Stimulated activated CD4-positive, alpha-beta T cell treated with anti-CD3 and anti-CD28 coated beads, Interleukin-12 subunit alpha, Interleukin-12 subunit beta, amount 100 ng/mL, for 4 hours (primary cell): ENCODE measurements around the gene AMN1.
A peak's percentile ranks its signal among the peaks of the same experiment; 100 is the strongest.
"Not testable (repeated sequence)": the region's sequence is repeated elsewhere in the genome, so short reads cannot be mapped to it uniquely, and the experiment has no call there.

ENCODE experiments used
- DNase-seq: peaks from one replicate; pipeline ENCODE4 v3.0.0-alpha.2; 2020

The AMN1 gene

DNA sequence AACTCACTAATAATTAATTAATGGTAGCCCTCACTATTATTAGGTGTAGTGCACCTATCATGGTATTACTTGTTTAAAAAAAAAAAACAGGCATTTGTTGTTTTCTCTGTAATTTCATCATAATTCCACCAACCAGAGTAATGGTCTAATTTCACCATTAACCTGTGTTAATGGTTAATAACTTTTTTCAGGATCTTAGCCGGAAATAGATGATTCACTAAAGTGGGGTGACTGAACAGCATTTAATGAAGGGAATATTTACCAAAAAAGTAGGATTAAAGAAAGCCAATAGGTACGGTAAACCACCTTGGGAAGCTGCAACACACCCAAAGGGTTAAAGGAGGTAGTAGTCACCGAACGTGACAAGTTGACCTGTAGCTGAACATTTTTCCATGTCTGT, 56.3 kb downstream of the AMN1 start:
- no peak for DNase-seq

DNA sequence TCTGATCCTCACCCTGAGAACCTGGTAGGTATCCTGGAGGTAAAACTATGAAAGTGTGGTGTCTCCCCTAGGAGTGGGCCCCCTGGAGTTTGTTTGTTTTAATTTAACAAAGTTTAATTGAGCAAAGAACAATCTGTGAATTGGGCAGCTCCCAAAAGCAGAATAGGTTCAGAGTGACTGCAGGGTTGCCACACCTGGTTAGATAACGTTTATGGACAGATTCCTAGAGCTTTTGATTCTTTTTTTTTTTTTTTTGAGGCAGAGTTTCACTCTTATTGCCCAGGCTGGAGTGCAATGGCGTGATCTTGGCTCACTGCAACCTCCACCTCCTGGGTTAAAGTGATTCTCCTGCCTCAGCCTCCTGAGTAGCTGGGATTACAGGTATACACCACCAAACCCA, 59.2 kb downstream of the AMN1 start:
- not testable (repeated sequence) for DNase-seq

DNA sequence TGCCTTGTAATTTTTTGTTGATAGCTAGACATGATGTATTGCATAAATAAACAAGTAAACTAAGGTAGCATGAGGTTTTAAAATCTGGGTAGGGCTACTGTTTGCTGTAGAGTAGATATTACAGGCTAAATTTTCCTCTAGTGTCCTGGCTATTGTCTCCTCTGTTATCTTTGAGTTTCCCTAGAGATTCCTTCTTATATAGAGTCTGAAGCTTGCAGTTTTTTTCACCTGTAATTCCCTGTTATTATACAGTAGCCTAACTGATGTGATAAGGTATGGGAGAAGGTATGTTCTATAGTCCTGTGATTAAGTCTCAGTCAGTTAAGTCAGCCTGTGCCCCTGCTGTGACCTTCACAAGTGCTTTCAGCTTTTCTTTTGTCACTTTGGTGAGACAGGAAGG, 59.8 kb downstream of the AMN1 start:
- DNase-seq = no peak

DNA sequence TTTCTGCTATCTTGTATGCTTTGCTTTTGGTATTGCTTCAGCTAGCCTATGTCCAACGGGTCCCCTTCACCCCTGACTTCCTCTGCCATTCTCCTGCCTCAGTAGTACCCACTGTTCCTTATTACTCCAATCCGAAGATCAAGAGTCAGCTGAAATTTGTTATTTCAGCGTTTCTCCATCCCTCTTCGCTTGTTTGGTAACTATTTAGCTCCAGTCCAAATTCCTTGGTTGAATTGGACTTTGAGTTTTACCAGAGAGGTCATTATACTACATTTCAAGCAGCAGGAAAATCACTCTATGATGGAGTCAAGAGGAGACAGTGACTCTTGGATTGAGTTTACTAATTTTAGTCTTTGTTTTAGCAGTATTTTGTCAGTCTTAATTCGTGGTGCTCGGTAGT, 64.8 kb downstream of the AMN1 start:
- no peak for DNase-seq

DNA sequence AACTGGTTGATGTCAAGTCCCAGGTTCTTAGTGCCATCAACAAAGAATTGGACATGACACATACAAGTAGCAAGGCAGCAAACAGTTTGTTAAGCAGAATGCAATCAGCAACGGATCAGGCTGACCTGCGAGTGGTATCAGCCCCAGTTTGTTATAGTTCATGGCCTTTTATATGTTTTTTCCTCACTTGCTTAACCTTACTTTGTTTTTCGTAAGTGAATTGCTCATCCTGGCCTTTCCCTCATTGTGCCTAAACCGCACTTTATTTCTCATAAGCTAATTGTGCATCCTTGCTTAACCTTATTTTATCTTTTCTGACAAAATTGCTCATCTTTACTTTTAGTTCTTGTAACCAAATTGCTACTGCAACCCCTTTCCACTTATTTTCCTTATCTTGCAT, 65.2 kb downstream of the AMN1 start:
- DNase-seq = no peak

DNA sequence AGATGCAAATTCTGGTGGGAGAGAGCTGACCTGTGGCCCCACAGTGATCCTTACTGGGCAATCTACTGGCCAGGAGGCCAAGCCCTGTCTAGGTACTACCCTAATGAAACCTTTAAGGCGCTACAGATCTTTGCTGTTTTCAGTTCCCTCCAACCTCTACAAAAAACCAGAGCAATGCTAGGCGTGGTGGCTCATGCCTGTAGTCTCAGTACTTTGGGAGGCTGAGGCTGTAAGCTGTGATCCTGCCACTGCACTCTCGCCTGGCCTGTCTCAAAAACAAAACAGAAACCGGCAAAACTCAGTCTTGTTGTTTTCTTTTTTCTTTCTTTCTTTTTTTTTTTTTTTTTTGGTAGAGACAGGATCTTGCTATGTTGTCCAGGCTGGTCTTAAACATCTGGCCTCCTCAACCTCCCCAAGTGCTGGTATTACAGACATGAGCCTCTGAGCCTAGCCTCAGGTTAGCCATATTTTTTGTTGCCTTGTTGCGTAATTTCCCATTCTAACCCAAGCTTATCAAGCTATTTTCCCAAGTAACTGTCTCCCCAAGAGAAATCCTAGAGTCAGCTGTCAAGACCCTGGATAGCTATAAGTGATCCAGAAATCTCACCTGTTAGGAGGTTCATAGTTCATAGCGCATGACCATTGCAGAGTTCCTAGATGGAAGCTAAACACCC, 66.5 kb downstream of the AMN1 start:
- DNase-seq = no peak

DNA sequence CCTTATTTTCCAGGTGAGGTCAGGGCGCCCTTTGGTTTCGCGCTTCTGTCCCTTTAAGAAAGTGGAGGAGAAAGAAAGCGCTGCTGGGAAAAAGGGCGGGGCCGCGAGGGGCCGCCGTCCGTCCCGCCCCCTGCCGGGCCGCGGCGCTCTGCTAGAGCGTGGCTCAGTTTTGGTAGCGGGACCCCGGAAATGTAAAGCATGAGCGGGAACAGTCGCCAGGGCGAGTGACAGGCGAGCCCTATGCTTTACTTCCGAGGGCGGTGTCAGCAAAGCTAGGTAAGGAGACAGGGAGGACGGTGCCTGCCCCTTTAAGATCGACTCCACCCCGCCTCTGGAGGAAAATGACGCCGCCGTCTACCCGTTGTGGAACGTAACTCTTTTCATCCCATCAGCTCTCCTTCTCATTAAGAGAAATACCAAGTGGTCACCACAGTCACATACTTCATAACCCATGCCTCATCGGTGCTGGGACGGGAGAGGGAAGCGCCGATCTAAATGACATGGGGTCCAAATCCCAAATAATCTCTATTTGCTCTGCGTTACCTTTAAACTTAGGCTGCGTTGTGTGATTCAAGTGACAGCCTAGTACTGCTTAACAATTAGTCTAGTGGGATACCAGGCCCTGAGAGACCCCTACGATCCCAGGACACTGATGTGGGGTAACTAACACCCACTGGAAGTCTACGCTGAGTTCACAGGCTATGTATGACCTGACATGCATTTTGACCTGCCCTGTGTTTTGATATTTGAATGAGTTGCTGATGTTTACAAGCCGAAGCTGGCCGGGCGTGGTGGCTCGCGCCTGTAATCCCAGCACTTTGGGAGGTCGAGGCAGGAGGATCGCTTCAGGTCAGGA, 69.5 kb downstream of the AMN1 start, which contains the start of gene ETFBKMT:
Gene ETFBKMT, plus strand, starts transcription at position 602 of the 856 bp plus-strand sequence. CDS start 2,266 bp downstream, outside the sequence.
- peak; percentile 85 for DNase-seq

DNA sequence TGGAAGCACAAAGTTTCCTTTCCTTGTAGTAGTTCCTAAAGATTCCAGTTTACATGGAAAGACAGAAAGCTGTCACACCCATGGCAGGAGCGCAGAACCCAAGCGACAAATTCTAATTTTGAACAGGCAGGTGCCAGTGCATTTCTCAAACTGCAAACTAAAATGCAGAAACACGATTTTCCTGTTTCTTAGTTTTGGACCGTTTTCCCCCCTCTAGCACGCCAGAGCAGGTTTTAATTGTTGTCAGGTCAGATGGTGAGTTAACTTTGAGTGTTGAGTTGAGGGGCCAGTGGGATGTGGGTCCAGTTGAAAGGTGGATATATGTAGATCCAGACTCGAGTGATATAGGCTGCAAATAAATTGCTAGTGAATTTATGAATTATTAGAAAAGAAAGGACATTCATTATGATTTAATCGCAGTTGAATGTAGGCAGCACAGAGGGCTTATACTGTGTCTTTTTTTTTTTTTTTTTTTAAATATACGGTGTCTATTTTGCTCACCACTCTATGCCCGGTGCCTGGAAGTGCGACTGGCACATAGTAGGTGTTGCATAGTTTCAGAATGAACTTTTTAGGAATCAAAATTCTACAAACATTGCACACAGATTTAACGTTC, 70.2 kb downstream of the AMN1 start:
- DNase-seq = no peak

DNA sequence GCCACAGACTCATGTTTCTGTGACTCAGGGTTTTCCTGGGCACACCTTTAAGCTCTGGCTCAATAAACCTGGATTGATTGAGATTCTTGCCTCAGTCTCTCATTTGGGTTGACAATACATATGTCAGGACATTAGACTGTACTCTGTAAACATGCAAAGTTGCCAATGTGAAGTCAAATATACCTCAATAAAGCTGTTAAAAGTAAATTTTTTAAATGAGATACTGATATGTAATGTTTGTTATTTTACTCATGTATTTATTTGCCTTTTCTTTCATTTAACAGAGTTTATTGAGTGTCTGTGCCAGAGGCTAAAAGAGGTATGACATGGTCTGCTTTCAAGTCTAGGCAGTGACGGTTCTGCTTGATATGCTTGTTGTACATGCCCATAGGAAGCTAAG, 73.0 kb downstream of the AMN1 start:
- no peak for DNase-seq

DNA sequence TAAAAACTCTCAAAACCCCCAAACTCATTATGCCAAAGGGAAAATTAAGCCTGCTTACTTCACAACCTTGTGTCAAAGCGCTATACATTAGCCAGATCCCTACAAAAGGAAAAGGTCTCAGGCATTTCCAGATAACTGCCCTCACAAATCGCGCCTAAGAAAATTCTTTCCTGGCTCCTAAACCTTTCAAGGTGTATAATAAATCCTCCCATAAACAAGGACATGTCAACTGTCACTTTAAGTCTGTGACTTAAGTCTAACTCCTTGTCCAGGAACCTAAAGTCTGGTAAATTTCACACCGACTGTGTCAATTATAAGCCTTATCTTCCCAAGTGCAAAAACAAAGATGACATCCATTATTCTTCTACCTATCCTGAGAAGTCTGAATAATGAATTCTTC, 73.6 kb downstream of the AMN1 start:
- DNase-seq = no peak

DNA sequence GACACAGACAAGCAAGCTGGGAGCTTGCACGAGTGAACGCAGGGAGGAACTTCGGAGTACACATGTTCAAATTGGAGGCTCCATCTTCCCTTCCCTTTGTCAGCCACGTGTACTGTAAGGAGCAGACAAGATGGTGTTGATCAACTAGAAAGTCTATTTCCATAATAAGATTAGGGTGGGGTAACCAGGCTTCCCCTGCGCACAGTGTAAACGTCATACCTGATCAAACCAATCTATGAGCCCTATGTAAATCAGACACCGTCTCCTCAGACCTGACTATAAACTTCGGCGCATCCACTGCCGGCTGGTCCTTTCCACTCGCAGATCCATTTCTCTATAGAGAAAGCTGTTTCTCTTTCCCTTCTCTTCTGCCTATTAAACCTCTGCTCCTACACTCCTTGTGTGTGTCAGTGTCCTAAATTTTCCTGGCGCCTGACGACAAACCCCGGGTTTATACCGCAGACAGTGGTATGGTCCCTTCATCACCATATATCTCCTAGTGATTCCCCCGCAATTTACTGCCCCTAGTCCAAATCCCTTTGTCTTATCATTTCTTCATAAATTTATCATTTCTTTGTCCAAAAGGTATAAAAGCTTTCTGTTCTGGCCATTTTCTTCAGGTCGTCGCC, 76.8 kb downstream of the AMN1 start:
- no peak for DNase-seq

DNA sequence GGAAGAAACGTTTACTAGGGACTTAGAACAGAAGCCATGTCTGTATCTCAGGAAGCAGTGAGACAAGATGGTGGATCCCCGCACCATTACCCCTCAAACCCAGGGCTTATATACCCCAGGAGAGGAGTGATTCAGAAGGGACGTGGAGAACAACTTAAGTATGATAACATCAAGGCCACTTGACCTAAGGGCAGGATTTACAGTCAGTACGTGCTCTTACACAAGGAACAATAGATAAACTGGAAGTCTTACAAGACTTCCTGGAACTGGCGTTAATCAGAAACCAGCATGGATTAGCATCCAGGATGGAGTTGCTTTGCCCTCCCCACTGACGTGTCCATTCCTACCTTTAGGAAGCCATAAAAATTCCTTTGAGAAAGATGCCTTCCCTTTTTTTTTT, 77.9 kb downstream of the AMN1 start:
- no peak for DNase-seq

DNA sequence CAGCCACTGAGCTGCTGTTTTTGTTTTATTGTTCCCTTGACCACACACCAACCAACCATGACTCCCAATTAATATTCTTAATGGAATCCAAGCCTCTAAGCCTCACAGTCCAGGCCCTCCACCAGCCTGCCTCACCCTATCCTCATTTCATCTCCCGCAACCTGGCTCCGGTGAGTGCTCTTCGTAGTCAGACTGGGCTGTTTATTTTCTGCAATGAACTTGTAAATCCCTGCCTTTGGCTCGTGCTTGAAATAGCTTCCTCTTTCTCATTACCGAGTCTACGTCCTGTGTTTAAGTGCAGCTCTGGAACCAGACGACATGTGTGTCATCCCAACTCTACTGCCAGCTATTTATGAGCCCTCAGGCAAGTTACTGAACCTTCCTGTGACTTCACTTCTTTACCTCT, 81.7 kb downstream of the AMN1 start:
- no peak for DNase-seq

DNA sequence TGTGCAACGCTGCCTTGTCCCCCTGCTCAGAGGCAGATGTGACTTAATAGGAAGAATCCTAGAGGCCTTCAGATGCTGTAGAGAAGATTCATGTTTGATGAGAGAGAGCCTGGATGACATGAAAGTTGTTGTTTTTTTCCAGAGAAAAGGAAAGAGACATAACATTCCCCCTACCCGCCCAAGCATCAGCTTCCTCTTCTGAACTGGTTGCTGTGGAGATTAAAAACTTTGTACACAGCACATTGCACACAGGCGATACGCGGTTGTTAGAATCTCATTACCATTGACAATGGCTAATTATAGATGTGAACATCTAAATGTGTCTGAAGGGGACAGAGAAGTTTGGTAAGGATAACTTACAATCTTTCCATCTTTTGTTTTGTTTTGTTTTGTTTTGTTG, 82.9 kb downstream of the AMN1 start:
- no peak for DNase-seq

DNA sequence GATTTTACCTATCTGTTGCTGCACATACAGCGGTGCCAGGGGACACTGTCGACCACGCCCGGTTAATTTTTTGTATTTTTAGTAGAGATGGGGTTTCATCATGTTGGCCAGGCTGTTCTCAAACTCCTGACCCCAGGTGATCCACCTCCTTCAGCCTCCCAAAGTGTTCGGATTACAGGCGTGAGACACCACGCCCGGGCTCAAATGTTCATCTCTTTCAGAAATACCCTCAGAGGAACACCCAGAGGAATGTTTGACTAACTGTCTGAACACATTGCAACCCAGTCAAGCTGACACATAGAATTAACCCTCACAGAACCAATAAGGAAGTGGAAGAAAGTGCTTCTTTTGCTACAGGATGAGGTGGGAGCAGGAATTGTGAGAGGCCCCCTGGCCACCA, 84.3 kb downstream of the AMN1 start:
- DNase-seq = no peak

DNA sequence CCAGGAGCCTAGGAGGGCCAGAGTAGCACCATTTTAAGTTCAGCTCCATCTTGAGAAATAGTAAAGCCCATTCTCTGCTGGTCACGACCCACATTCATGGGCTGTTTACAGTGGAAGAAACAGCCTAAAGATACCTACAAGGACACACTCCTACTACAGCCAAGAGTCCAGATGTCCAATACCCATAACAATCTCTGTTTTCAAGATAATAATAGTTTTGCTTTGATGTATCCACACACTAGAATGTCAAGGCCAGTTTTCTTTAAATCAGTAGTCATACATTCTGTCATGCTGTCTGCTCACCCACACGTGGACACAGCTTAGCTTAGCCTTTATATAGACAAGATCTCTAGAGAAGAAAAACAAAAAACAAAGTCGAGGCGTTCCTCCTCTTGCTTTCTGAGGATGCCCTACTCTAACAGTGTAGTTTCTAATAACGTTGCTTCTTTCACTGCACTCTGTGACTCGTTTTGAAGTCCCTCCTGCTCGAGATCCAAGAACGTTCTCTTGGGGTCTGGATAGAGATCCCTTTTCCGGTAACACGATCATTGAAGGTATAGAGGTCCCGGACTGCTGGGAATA, 87.2 kb downstream of the AMN1 start:
- no peak for DNase-seq

DNA sequence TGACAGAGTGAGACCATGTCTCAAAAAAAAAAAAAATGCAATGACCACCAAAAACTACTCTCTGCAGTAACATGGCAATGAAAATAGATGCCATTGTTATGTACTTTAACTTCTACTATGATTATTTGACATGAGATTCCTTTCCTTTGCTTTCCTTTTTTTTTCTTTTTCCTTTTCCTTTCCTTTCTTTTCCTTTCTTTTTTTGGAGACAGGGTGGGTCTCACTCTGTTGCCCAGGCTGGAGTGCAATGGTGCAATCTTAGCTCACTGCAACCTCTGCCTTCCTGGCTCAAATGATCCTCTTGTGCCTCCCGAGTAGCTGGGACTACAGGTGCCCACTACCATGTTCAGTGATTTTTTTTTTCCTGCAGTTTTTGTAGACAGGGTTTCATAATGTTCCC, 94.2 kb downstream of the AMN1 start:
- no peak for DNase-seq

DNA sequence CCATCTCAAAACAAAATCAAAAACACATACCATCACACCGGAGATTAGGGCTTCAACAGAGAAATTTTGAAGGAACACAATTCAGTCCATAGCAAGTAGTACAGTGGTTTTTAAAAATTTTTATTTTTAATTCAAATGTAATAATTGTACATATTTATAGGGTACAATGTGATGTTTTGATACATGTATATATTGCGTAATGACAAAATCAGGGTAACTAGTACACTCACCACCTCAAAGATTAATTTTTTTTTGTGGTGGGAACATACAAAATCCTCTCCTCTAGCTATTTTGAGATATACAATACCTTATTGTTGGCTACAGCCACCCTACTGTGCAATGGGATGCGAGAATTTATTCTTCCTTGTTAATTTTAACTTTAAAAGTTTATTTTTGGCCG, 95.4 kb downstream of the AMN1 start:
- DNase-seq = no peak

DNA sequence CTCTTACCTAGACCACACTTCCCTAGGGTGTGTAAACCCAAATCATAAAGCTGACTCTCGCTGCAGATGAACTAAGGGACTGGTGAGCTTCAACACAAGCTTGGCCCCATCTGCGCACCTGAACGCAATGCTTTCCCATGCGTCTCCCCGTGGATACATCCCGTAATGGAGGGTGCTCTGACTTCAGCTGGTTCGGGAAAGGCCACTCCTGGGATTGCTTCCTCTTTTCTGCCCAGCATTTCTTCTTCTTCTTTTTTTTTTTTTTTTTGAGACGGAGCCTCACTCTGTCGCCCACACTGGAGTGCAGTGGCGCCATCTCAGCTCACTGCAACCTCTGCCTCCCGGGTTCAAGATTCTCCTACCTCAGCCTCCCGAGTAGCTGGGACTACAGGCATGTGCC, 97.0 kb downstream of the AMN1 start:
- no peak for DNase-seq

DNA sequence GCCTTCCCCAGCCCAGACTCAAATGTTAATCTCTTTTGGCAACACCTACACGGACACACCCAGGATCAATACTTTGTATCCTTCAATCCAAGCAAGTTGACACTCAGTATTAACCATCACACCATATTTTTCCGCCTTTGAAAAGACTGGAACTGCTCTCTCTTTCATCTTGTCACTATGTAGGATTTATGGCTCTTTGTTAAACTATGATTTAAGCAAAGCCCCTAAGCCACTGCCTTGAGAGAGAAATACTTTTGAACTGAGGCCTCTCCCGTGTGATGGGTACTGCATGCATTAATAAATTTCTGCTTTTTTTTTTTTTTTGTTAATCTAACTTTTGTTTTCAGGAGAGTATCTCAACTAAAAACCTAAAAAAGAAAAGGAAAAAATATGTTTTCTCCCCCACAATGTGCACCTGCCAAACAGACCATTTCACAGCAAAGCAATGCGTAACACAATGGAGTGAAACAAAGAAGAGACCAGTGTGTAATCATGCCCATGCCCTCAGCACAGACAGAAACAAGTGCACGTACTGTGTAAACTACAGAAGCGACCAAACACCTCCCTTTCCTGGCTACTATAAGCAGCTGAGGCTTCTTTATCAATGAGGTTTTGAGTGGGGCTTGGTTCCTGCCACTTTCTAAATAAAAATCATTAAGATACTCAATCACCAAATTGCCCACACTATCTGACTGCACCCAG, 97.6 kb downstream of the AMN1 start:
- no peak for DNase-seq

DNA sequence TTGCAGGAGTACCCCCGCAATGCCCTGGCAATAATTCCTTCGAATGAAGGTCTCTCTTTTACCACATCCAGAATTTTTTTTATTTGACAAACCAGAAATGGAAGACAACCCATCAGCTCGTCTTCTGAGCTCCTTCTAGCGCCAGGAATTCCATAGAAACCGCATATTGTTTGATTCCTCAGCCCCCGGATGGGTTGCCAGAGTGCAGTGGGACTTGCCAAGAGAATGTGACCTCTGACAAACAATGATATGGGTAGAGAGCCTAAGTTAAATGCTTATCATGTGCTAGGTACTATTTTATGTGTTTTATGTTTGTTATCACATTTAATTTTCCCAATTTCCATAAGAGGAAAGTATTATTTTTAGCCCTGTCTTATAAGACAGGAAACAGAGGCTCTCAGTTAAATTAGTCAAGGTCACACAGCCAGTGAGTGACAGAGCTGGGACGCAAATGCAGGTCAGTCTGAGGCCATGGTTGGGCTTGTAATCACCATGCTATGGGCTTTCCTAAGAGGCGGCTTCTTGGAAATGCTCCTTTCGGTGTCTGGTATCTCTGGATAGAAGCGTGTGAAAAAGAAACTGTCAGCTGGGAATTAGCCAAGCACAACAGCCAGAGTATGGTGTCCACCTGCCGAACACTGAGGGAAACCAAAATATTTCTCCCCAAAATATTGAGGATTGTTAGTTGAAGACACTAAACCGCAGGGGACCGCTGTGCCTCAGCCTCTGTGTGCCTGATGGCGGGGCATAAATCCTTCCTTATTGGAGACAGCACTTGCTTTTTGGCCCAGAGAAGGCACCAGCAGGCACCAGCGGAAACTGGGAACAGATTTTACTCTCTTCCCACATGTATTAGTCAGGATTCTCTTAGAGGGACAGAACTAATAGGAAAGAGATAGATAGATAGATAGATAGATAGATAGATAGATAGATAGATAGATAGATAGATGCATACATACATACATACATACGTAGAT, 98.8 kb downstream of the AMN1 start:
- no peak for DNase-seq
